Stimulated activated CD8-positive, alpha-beta memory T cell treated with anti-CD3 and anti-CD28 coated beads, Interleukin-7, amount 100 ng/mL, for 48 hours (primary cell): ENCODE results near the gene LAMA2.
"Not testable (repeated sequence)": the region's sequence is repeated elsewhere in the genome, so short reads cannot be mapped to it uniquely, and the experiment has no call there.

Source experiments
- DNase-seq, 2 donors: peaks; one replicate each; pipeline ENCODE4 v3.0.0-alpha.2; 2020; ENCODE audit warnings: low read depth in 1 of 2; ENCODE audit errors: extremely low read depth in 1 of 2

LAMA2 gene

GRCh38 chr6:129069006-129069405, 186.1 kb downstream of the LAMA2 start:
- DNase-seq, result no peak

- DNase-seq, result no peak
These were observed 190.1 kb downstream of the LAMA2 start for GRCh38 chr6:129073051-129073450.

- no peak for DNase-seq
These were observed 190.9 kb downstream of the LAMA2 start for GRCh38 chr6:129073691-129074395.

GRCh38 chr6:129084406-129084805, 201.5 kb downstream of the LAMA2 start:
- DNase-seq, result no peak

GRCh38 chr6:129088481-129088880, 205.5 kb downstream of the LAMA2 start:
- not testable (repeated sequence) for DNase-seq

- DNase-seq, result no peak
These were observed 206.4 kb downstream of the LAMA2 start for GRCh38 chr6:129089357-129089756.

- DNase-seq, result no peak
These were observed 211.2 kb downstream of the LAMA2 start for GRCh38 chr6:129094147-129094546.

- no peak for DNase-seq
These were observed 213.8 kb downstream of the LAMA2 start for GRCh38 chr6:129096651-129097290.

- no peak for DNase-seq
These were observed 215.2 kb downstream of the LAMA2 start for GRCh38 chr6:129098061-129098553.

GRCh38 chr6:129099696-129100095, 216.8 kb downstream of the LAMA2 start:
- DNase-seq, result no peak

- no peak for DNase-seq
These were observed 217.2 kb downstream of the LAMA2 start for GRCh38 chr6:129100164-129100563.

- no peak for DNase-seq
These were observed 219.8 kb downstream of the LAMA2 start for GRCh38 chr6:129102741-129103140.

- DNase-seq, result no peak
These were observed 221.2 kb downstream of the LAMA2 start for GRCh38 chr6:129104131-129104530.

GRCh38 chr6:129104560-129104959, 221.6 kb downstream of the LAMA2 start:
- no peak for DNase-seq

- DNase-seq, result no peak
These were observed 222.1 kb downstream of the LAMA2 start for GRCh38 chr6:129105035-129105434.

GRCh38 chr6:129105793-129106192, 222.9 kb downstream of the LAMA2 start:
- DNase-seq, result no peak

GRCh38 chr6:129108337-129108736, 225.4 kb downstream of the LAMA2 start:
- DNase-seq, result no peak

- no peak for DNase-seq
These were observed 227.9 kb downstream of the LAMA2 start for GRCh38 chr6:129110690-129111343.

GRCh38 chr6:129111346-129111745, 228.4 kb downstream of the LAMA2 start:
- no peak for DNase-seq

GRCh38 chr6:129111853-129112252, 228.9 kb downstream of the LAMA2 start:
- no peak for DNase-seq

- DNase-seq, result no peak
These were observed 229.7 kb downstream of the LAMA2 start for GRCh38 chr6:129112591-129112990.

GRCh38 chr6:129113637-129114036, 230.7 kb downstream of the LAMA2 start:
- DNase-seq, result no peak
